ENCODE measurements around the gene CFAP58. TPM values are rescaled to one million over a fixed set of nuclear protein-coding genes. Genes with fewer than 3 reads are reported as not detected.

The CFAP58 gene
- total RNA-seq, 2 donors from 2014 or later: 0.68 to 0.97 TPM

GRCh38 chr10:104344219-104344618 is 9.4 kb upstream of the CFAP58 start:
- Mint-ChIP-seq H3K4me1 (peaks cover 16% of the 10 kb centered on the region), H3K27ac (no peak overlapping the region), H3K9me3 (no peaks in the 10 kb centered on the region), H3K36me3 (ENCODE audit: low read depth) (no peaks in the 10 kb centered on the region), H3K27me3 (ENCODE audit: insufficient read depth) (peaks cover 5% of the 10 kb centered on the region), H3K4me3 (no peak overlapping the region)
- no peak for DNase-seq
- Histone ChIP-seq H3K9me3 (ENCODE audit: control insufficient read depth, low read length) (no peaks in the 10 kb centered on the region), H3K27me3 (ENCODE audit: control insufficient read depth, insufficient read depth, low read length, poor library complexity, severe bottlenecking) (no peaks in the 10 kb centered on the region), H3K27ac (ENCODE audit: low read depth, low read length) (no peak overlapping the region), H3K36me3 (ENCODE audit: control insufficient read depth, insufficient read depth, low read length) (no peaks in the 10 kb centered on the region), H3K9ac (ENCODE audit: extremely low read depth, low read length, poor library complexity, severe bottlenecking) (no peak overlapping the region), H3K4me3 (ENCODE audit: low read length) (no peak overlapping the region), H3K4me1 (ENCODE audit: control insufficient read depth, insufficient read depth, low read length) (no peaks in the 10 kb centered on the region)
- no peak for TF ChIP-seq CTCF (conservative IDR thresholded peaks at IDR 0.05)
- 100% methylated on average over 1 of the region's 1 CpG; no CpG with 5 or more reads in 1 of the 2 experiments for whole genome bisulfite sequencing, 2 experiments (ENCODE audit: insufficient coverage in 1 of 2, insufficient read length in 1 of 2)

- Histone ChIP-seq H3K9me3 (ENCODE audit: control insufficient read depth, low read length) (no peaks in the 10 kb centered on the region), H3K4me1 (ENCODE audit: control insufficient read depth, insufficient read depth, low read length) (no peaks in the 10 kb centered on the region), H3K4me3 (ENCODE audit: low read length) (no peak overlapping the region), H3K9ac (ENCODE audit: extremely low read depth, low read length, poor library complexity, severe bottlenecking) (no peak overlapping the region), H3K27ac (ENCODE audit: low read depth, low read length) (no peak overlapping the region), H3K36me3 (ENCODE audit: control insufficient read depth, insufficient read depth, low read length) (no peaks in the 10 kb centered on the region), H3K27me3 (ENCODE audit: control insufficient read depth, insufficient read depth, low read length, poor library complexity, severe bottlenecking) (no peaks in the 10 kb centered on the region)
- no peak overlapping the region for H3K27ac Mint-ChIP-seq
- no peaks in the 10 kb centered on the region for H3K36me3 Mint-ChIP-seq (ENCODE audit: low read depth)
- no peak for DNase-seq
- H3K9me3 Mint-ChIP-seq: no peaks in the 10 kb centered on the region
- H3K4me3 Mint-ChIP-seq: no peak overlapping the region
- peaks cover 5% of the 10 kb centered on the region for H3K4me1 Mint-ChIP-seq
- no peaks in the 10 kb centered on the region for H3K27me3 Mint-ChIP-seq (ENCODE audit: insufficient read depth)
- no peak for TF ChIP-seq CTCF (conservative IDR thresholded peaks at IDR 0.05)
Measured at GRCh38 chr10:104345515-104345914, 8.1 kb upstream of the CFAP58 start.

- 79 to 90% methylated on average over 4 of the region's 4 CpGs for WGBS, 2 experiments (ENCODE audit: insufficient coverage in 1 of 2, insufficient read length in 1 of 2)
- no peaks in the 10 kb centered on the region for H3K27me3 Mint-ChIP-seq (ENCODE audit: insufficient read depth)
- peaks cover 5% of the 10 kb centered on the region for H3K4me1 Mint-ChIP-seq
- no peaks in the 10 kb centered on the region for H3K36me3 Mint-ChIP-seq (ENCODE audit: low read depth)
- H3K9ac ChIP-seq (ENCODE audit: extremely low read depth, low read length, poor library complexity, severe bottlenecking): no peak overlapping the region
- no peak overlapping the region for H3K4me3 ChIP-seq (ENCODE audit: low read length)
- H3K4me1 ChIP-seq (ENCODE audit: control insufficient read depth, insufficient read depth, low read length): no peaks in the 10 kb centered on the region
- H3K36me3 ChIP-seq (ENCODE audit: control insufficient read depth, insufficient read depth, low read length): no peaks in the 10 kb centered on the region
- H3K27me3 ChIP-seq (ENCODE audit: control insufficient read depth, insufficient read depth, low read length, poor library complexity, severe bottlenecking): no peaks in the 10 kb centered on the region
- TF ChIP-seq CTCF (conservative IDR thresholded peaks at IDR 0.05): no peak
- H3K9me3 Mint-ChIP-seq: no peaks in the 10 kb centered on the region
- no peaks in the 10 kb centered on the region for H3K9me3 ChIP-seq (ENCODE audit: control insufficient read depth, low read length)
- no peak overlapping the region for H3K27ac Mint-ChIP-seq
- no peak overlapping the region for H3K4me3 Mint-ChIP-seq
- no peak overlapping the region for H3K27ac ChIP-seq (ENCODE audit: low read depth, low read length)
- no peak for DNase-seq
Measured at GRCh38 chr10:104345941-104346340, 7.7 kb upstream of the CFAP58 start.
